GM20000 (cell line): ENCODE results near the gene ARVCF.
"Not testable (repeated sequence)": the region's sequence is repeated elsewhere in the genome, so short reads cannot be mapped to it uniquely, and the experiment has no call there.

Source experiments
- DNase-seq: peaks from one replicate; pipeline ENCODE4 v3.0.0; 2012; ENCODE audit warnings: low spot score
- CTCF ChIP-seq: IDR thresholded peaks from 2 replicates; pipeline ENCODE4 v1.5.1; 2012; ENCODE audit warnings: mild to moderate bottlenecking, control low read depth; ENCODE audit errors: extremely low read depth, missing control alignments

Gene ARVCF

GRCh38 chr22:19929586-19930550, 86.8 kb downstream of the ARVCF start:
- no peak for TF ChIP-seq CTCF
- no peak for DNase-seq

GRCh38 chr22:19928207-19928606, 88.4 kb downstream of the ARVCF start:
- TF ChIP-seq CTCF, result no peak
- DNase-seq, result no peak

GRCh38 chr22:19927696-19928095, 88.9 kb downstream of the ARVCF start:
- no peak for TF ChIP-seq CTCF

GRCh38 chr22:19926028-19926427, 90.6 kb downstream of the ARVCF start:
- not testable (repeated sequence) for DNase-seq

More at GRCh38 chr22:19927696-19928095, 88.9 kb downstream of the ARVCF start:
- no peak for DNase-seq

- DNase-seq, result no peak
- no peak for TF ChIP-seq CTCF
Measured at GRCh38 chr22:19923914-19924513, 92.6 kb downstream of the ARVCF start.

- DNase-seq, result no peak
- TF ChIP-seq CTCF, result no peak
Measured at GRCh38 chr22:19921544-19922081, 95.0 kb downstream of the ARVCF start.
